ENCODE results near the gene PDCD1.
"Not testable (repeated sequence)": the region's sequence is repeated elsewhere in the genome, so short reads cannot be mapped to it uniquely, and the experiment has no call there.

PDCD1 gene

DNA sequence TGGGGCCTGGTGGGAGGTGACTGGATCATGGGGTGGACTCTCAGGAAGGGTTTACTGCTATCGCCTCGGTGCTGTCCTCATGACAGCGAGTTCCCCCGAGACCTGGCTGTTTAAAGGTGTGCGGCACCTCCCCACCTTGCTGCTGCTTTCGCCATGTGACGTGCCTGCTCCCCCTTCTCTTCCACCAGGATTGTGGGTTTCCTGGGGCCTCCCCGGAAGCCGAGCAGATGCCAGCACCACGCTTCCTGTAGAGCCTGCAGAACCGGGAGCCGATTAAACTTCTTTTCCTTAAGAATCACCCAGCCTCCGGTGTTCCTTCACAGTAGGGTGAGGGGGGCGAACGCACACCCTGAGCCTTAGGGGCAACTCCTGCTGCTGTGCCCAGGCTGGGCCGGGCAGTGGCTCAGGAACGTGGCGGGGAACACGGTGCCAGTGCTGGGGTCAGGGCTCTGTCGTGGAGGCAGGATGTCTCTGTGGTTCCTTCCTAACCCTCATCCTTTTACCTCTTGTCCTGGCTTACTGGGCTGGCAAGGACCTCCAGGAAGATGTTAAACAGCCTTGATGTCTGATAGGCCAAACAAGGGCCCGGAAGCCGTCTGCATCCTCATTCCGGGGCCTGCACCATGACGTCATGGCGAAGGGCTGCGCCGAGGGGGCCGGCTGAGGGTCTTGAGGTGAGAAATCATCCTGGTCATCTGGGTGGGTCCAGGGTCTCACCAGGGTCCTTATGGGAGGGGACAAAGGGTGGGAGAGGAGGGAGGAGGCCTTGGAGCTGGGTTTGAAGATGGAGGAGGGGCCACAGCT lies 37.0 kb downstream of the PDCD1 start:
- TF ChIP-seq, protein P1, sequence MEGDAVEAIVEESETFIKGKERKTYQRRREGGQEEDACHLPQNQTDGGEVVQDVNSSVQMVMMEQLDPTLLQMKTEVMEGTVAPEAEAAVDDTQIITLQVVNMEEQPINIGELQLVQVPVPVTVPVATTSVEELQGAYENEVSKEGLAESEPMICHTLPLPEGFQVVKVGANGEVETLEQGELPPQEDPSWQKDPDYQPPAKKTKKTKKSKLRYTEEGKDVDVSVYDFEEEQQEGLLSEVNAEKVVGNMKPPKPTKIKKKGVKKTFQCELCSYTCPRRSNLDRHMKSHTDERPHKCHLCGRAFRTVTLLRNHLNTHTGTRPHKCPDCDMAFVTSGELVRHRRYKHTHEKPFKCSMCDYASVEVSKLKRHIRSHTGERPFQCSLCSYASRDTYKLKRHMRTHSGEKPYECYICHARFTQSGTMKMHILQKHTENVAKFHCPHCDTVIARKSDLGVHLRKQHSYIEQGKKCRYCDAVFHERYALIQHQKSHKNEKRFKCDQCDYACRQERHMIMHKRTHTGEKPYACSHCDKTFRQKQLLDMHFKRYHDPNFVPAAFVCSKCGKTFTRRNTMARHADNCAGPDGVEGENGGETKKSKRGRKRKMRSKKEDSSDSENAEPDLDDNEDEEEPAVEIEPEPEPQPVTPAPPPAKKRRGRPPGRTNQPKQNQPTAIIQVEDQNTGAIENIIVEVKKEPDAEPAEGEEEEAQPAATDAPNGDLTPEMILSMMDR (IDR thresholded peaks at IDR 0.05; ENCODE audit: control extremely low read depth, extremely low read depth, low read depth, missing control alignments), result no peak
- POLR2A ChIA-PET, result no interaction called here
- DNase-seq (ENCODE audit: extremely low spot score), result peak; percentile 19
- CTCF ChIA-PET, result interaction anchor here (1.0 kb wide), 1 partner anchor 17 kb away, joined by 3 read pairs; no protein-coding TSS in a partner anchor

DNA sequence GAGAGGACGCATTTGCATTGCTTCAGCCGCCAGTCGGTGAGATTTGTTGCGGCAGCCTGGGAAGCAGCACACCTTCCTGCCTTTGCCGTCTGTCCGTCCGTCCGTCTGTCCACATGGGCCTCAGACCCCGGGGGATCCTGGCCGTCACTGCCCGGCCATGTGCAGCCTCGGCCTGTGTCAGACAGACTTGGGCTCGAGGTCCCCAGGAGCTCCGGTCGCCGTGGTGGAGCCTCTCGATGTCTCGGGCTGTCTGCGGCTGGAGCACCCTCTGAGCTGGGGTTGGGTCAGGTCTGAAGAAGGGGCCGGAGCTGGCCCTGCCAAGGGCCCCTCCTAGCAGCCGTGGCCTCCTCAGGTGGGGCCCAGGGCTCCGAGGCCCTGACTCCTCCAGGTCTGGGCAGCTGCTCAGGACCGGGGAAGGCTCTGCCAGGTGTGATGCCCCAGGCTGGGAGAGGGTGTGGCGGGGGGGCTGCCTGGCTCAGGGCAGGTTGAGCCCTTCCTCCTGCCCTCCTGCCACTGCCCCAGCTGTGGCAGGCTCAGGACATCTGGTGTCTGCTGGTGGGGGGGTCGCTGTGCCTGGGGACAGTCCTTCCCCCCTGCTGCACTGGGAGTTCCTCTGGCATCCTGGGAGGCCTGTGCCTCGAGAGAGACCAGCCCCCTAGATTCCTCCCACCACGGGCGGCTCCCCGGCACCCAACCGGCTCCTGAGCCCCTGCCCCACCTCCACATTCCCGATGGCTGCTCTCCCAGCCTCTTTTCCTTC lies 37.9 kb downstream of the PDCD1 start:
- ChIA-PET CTCF (interaction anchor here (1.1 kb wide), 1 partner anchor 14 kb away, joined by 4 read pairs; no protein-coding TSS in a partner anchor), POLR2A (no interaction called here)
- TF ChIP-seq, protein P1 (IDR thresholded peaks at IDR 0.05; ENCODE audit: control extremely low read depth, extremely low read depth, low read depth, missing control alignments), result no peak
- DNase-seq (ENCODE audit: extremely low spot score), result peak; percentile 13

DNA sequence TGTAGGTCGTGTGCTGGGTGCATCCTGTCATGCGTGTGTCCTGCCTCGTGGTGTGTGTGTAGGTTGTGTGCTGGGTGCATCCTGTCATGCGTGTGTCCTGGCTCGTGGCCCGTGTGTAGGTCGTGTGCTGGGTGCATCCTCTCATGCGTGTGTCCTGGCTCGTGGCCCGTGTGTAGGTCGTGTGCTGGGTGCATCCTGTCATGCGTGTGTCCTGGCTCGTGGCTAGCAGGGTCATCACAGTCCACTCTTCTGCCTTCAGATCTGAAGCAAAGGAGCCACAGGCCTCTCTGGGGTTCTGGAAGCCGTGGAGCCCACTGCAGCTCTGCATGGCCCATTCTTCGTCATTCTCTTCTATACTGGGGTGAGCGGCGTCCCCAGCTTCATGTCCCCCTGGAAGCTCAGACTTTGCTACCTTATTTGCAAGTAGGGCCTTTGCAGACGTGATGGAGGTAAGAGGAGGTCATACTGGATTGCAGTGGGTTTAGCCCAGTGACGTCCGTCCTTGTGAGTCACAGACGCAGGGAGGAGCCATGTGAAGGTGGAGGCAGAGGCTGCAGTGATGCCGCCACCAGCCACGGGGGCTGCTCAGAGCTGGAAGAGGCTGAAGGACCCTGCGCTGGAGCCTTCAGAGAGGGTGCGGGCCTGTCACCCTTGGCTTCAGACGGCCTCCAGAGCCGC lies 38.6 kb downstream of the PDCD1 start:
- CTCF ChIA-PET, result interaction anchor here (1.1 kb wide), 1 partner anchor 15 kb away, joined by 4 read pairs; no protein-coding TSS in a partner anchor
- POLR2A ChIA-PET; DNase-seq (ENCODE audit: extremely low spot score): not testable (repeated sequence)

DNA sequence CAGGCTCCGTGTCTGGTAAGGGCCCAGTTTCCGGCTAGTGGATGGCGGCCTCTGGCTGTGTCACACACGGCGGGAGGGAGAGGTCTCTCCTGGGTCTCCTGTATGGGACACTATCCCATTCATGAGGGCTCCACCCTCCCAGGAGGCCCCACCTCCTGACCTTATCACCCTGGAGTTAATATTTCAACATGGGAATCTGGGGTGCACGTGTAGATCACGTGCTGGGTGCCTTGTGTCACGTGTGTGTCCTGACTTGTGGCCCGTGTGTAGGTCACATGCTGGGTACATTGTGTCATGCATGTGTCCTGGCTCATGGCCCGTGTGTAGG lies 39.8 kb downstream of the PDCD1 start:
- TF ChIP-seq, protein P1 (IDR thresholded peaks at IDR 0.05; ENCODE audit: control extremely low read depth, extremely low read depth, low read depth, missing control alignments), result no peak
- no peak for DNase-seq (ENCODE audit: extremely low spot score)
- CTCF ChIA-PET, result no interaction called here
- POLR2A ChIA-PET, result no interaction called here

DNA sequence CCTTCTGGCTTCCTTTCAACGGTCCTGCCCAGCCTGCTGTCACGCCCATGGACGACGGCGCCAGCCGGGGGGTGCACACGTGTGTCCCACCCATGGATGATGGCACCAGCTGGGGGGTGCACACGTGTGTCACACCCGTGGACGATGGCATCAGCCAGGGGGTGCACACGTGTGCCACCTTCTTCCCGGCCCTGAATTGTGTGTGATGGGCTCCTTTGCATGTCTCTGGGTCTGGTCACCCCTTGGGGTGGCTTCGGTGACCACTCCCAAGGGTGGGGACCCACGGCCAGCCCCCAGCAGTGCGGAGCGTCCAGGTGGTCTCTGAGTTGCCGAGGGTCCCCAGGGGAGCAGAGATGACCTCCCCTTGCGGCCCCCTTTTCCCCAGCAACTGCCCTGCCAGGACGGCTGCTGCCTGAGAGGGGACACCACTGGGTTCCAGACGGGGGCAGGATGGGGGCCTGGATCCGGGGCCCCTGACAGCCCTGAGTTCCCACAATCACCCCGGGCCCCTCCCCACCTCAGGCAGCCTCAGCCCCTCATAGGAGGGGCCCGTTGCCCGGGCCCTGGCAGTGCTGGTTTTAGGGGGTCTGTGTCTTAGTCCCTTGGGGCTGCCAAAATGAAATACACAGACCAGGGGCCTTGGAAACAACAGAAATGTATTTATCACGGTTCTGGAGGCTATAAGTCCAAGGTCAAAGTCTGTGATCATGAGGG lies 40.3 kb downstream of the PDCD1 start:
- CTCF ChIA-PET, result no interaction called here
- POLR2A ChIA-PET, result interaction anchor here (0.7 kb wide), 1 partner anchor 14 kb away, joined by 3 read pairs; no protein-coding TSS in a partner anchor
- TF ChIP-seq, protein P1 (IDR thresholded peaks at IDR 0.05; ENCODE audit: control extremely low read depth, extremely low read depth, low read depth, missing control alignments), result no peak
- DNase-seq (ENCODE audit: extremely low spot score), result no peak

DNA sequence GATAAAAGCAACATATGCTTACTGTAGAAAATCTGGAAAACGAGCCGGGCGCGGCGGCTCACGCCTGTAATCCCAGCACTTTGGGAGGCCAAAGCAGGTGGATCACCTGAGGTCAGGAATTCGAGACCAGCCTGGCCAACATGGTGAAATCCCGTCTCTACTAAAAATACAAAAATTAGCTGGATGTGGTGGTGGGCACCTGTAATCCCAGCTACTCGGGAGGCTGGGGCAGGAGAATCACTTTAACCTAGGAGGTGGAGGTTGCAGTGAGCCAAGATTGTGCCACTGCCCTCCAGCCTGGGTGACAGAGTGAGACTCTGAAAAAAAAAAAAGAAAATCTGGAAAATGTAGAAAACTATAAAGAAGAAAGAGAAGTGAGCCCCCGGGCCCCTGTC lies 40.9 kb downstream of the PDCD1 start:
- ChIA-PET POLR2A (interaction anchor here (0.7 kb wide), 1 partner anchor 14 kb away, joined by 3 read pairs; no protein-coding TSS in a partner anchor), CTCF (interaction anchor here (0.7 to 1.5 kb wide), 3 partner anchors 13 to 62 kb away, joined by 3 to 5 read pairs (median 4); no protein-coding TSS in a partner anchor)
- not testable (repeated sequence) for DNase-seq (ENCODE audit: extremely low spot score)

All from GM10248 (cell line).